ENCODE data around the gene TGFBR3.

TGFBR3 gene

GRCh38 chr1:91731815-91732214 lies 154.1 kb downstream of the TGFBR3 start:
- DNase-seq (ENCODE audit: extremely low read depth, low read depth): no peak
- TF ChIP-seq CTCF (IDR thresholded peaks at IDR 0.05; ENCODE audit: low read depth, low read length, missing control alignments): no peak
- no peak overlapping the region for H3K4me3 ChIP-seq (replicated peaks; ENCODE audit: low read depth, low read length)

GRCh38 chr1:91730801-91731732 lies 154.9 kb downstream of the TGFBR3 start:
- no peak for TF ChIP-seq CTCF (IDR thresholded peaks at IDR 0.05; ENCODE audit: low read depth, low read length, missing control alignments)
- no peak for DNase-seq (ENCODE audit: extremely low read depth, low read depth)
- H3K4me3 ChIP-seq (replicated peaks; ENCODE audit: low read depth, low read length): no peak overlapping the region

GRCh38 chr1:91729621-91730358 lies 156.2 kb downstream of the TGFBR3 start:
- TF ChIP-seq CTCF (IDR thresholded peaks at IDR 0.05; ENCODE audit: low read depth, low read length, missing control alignments): no peak
- H3K4me3 ChIP-seq (replicated peaks; ENCODE audit: low read depth, low read length): no peak overlapping the region

GRCh38 chr1:91727763-91728162 lies 158.2 kb downstream of the TGFBR3 start:
- no peak for TF ChIP-seq CTCF (IDR thresholded peaks at IDR 0.05; ENCODE audit: low read depth, low read length, missing control alignments)
- DNase-seq (ENCODE audit: extremely low read depth, low read depth): no peak
- H3K4me3 ChIP-seq (replicated peaks; ENCODE audit: low read depth, low read length): no peak overlapping the region

More at GRCh38 chr1:91729621-91730358, 156.2 kb downstream of the TGFBR3 start:
- no peak for DNase-seq (ENCODE audit: extremely low read depth, low read depth)

GRCh38 chr1:91725989-91726721 lies 159.8 kb downstream of the TGFBR3 start:
- H3K4me3 ChIP-seq (replicated peaks; ENCODE audit: low read depth, low read length): no peak overlapping the region
- TF ChIP-seq CTCF (IDR thresholded peaks at IDR 0.05; ENCODE audit: low read depth, low read length, missing control alignments): no peak
- peak; percentile 69 for DNase-seq (ENCODE audit: extremely low read depth, low read depth)

GRCh38 chr1:91725618-91725988 lies 160.3 kb downstream of the TGFBR3 start:
- DNase-seq (ENCODE audit: extremely low read depth, low read depth): no peak
- no peak for TF ChIP-seq CTCF (IDR thresholded peaks at IDR 0.05; ENCODE audit: low read depth, low read length, missing control alignments)
- H3K4me3 ChIP-seq (replicated peaks; ENCODE audit: low read depth, low read length): no peak overlapping the region
